Right atrium auricular region (tissue), 2 donors: ENCODE measurements around the gene CRB3. TPM values are rescaled to one million over a fixed set of nuclear protein-coding genes. Genes with fewer than 3 reads are reported as not detected.

ENCODE experiments used
- DNase-seq: peaks from one replicate; pipeline ENCODE4 v3.0.0-alpha.2; 2019; ENCODE audit warnings: low spot score
- H3K27ac ChIP-seq, 2 donors: fragments of 200-600 bp; sonication (generic); 1 replicate in 1 of 2; 2 replicates in 1 of 2; pipeline ENCODE4 v1.5.1; 2016 to 2019
- H3K27me3 ChIP-seq, 2 donors: fragments of 200-600 bp; sonication (generic); one replicate each; pipeline versions ENCODE4 v1.5.1 to v1.6.0; 2017 to 2019
- H3K36me3 ChIP-seq: fragments of 200-600 bp; sonication (generic); one replicate; pipeline ENCODE4 v1.5.1; 2016
- H3K4me1 ChIP-seq, 2 donors: fragments of 200-600 bp; sonication (generic); one replicate each; pipeline versions ENCODE4 v1.5.1 to v1.6.0; 2017 to 2019
- H3K4me3 ChIP-seq, 2 donors: fragments of 200-600 bp; sonication (generic); 1 replicate in 1 of 2; 2 replicates in 1 of 2; pipeline ENCODE4 v1.5.1; 2017 to 2019; ENCODE audit warnings: mild to moderate bottlenecking in 1 of 2, moderate library complexity in 1 of 2
- H3K9me3 ChIP-seq, 2 donors: fragments of 200-600 bp; sonication (generic); one replicate each; pipeline ENCODE4 v1.5.1; 2019
- total RNA-seq, 2 donors: library from RNA; depleted of rRNA; stranded (reverse); fragments of >200 nt; gene quantifications; one replicate each; pipeline ENCODE4 v1.1.0, GENCODE V29; 2016
- TF ChIP-seq, protein P1 (sequence below), 2 donors: fragments of 200-600 bp; sonication (generic); IDR thresholded peaks; one replicate each; pipeline ENCODE4 v1.5.1; 2019; ENCODE audit warnings: antibody characterized with exemption in 2 of 2

CRB3 gene
- total RNA-seq, 2 donors from 2014 or later = 0.33 to 2.5 TPM

DNA sequence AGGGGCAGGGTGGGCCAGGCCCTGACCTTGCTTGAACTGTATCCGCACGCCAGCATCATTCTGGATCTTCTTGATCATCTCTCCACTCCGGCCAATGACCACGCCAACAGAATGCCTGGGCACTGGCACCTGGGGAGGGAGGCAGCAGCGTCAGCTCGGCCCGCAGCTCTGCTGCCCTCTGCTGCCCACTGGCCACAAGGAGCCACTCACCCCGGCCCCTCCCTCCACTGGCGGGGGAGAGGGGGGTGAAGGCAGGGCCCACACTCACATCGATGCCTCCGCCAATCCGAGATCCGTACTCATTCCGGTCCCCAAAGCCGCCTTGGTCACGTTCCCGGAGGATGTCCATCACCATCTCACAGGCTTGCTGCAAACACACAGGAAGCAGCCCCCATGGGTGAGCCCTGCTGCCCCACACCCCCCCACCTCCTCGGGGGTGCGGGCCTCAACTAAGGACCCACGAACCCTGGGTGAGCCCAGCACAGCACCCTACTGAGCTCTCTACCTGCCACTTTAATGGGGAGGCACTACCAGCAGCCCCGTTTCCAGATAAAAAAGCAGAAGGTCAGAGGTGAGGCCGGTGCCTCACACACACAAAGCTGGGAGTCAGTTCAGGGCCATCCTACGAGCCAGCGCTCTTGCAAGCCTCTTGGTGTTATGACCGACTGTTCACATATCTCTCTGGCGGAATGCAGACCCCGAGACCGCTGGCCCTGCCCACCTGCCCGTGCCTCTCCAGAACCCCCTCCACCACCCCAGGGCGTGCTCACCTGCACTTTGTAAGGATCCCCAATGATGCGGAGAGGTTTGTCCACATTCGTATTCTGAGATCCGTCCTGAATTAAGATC is 46.1 kb upstream of the CRB3 start:
- no peak overlapping the region for H3K27ac ChIP-seq
- H3K9me3 ChIP-seq = no peaks in the 10 kb centered on the region
- no peaks in the 10 kb centered on the region for H3K27me3 ChIP-seq
- DNase-seq = no peak
- peaks cover 78% of the 10 kb centered on the region for H3K36me3 ChIP-seq
- peaks cover 0 to 27% of the 10 kb centered on the region in 2 donors for H3K4me1 ChIP-seq
- TF ChIP-seq, protein P1, sequence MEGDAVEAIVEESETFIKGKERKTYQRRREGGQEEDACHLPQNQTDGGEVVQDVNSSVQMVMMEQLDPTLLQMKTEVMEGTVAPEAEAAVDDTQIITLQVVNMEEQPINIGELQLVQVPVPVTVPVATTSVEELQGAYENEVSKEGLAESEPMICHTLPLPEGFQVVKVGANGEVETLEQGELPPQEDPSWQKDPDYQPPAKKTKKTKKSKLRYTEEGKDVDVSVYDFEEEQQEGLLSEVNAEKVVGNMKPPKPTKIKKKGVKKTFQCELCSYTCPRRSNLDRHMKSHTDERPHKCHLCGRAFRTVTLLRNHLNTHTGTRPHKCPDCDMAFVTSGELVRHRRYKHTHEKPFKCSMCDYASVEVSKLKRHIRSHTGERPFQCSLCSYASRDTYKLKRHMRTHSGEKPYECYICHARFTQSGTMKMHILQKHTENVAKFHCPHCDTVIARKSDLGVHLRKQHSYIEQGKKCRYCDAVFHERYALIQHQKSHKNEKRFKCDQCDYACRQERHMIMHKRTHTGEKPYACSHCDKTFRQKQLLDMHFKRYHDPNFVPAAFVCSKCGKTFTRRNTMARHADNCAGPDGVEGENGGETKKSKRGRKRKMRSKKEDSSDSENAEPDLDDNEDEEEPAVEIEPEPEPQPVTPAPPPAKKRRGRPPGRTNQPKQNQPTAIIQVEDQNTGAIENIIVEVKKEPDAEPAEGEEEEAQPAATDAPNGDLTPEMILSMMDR (IDR thresholded peaks at IDR 0.05) = peak in 1 of 2 donors; percentile 52
- H3K4me3 ChIP-seq = no peak overlapping the region

DNA sequence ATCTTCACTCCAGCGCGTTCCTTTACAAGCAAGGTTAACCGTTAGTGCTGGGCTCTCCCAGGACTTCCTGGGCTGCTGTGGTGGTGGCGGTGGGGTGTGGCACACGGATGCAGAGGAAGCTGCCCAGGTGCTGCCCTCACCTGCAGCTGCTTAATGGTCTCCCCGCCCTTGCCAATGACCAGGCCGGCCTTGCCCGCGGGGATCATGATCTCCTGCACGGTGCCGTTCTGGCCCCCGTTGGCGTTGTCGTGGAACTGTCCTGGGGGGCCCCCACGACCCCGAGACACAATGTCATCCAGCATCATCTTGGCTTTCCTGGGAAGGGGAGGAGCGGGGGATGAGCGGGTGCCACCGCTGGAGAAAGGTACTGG is 45.5 kb upstream of the CRB3 start:
- peaks cover 0 to 33% of the 10 kb centered on the region in 2 donors for H3K4me1 ChIP-seq

DNA sequence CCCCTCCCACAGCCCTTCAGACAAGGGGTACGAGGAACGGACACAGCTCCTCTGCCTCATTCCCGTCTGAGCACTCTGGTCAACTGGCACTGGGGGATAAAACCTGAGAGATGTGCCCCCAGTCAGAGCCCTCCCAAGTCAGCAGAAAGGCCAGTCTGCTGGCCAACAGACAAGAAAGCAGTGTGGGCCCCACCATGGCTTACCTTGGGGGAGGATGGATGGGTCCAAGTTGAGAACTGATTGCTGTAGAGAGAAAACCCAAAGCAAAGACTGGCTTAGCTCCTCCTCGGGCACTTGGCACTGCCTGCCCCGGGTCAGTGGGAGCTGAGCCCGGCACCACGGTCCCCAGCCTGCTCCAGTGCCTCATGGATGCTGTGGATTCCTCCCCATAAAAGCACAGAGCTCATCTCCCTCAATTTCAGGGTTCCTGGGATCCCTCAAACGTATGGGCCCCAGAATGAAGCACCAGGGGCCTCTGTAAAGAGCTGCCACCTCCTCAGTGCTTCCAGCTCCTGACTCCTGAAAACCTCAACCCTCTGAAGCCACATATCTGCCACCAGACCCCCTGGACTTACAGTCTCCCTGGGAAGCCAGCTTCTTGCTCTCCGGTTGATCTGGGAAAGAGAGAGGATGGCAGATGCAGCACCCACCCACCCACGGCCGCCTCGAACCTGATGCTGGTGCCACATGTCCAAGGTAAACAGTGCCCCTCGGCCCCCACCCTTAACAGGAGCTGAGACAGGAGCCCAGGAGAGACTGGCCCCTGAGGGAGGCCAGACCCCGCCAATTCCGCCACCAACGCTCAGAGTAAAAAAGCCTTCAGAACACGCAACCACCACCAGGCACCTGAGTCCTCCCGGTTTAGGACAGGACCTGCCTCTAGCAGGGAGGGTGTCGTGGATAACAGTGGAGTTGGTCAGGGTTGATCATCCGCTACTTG is 42.7 kb upstream of the CRB3 start:
- Histone ChIP-seq H3K4me1 (peaks cover 0 to 45% of the 10 kb centered on the region in 2 donors), H3K9me3 (no peaks in the 10 kb centered on the region), H3K27ac (no peak overlapping the region), H3K36me3 (peaks cover 47% of the 10 kb centered on the region), H3K27me3 (no peaks in the 10 kb centered on the region), H3K4me3 (no peak overlapping the region)
- TF ChIP-seq, protein P1 (IDR thresholded peaks at IDR 0.05) = no peak
- no peak for DNase-seq

More for the DNA sequence above, 45.5 kb upstream of the CRB3 start:
- H3K27me3 ChIP-seq = no peaks in the 10 kb centered on the region
- H3K27ac ChIP-seq = no peak overlapping the region
- TF ChIP-seq, protein P1 (IDR thresholded peaks at IDR 0.05) = no peak
- H3K9me3 ChIP-seq = no peaks in the 10 kb centered on the region
- no peak for DNase-seq
- H3K36me3 ChIP-seq = peaks cover 75% of the 10 kb centered on the region
- no peak overlapping the region for H3K4me3 ChIP-seq

DNA sequence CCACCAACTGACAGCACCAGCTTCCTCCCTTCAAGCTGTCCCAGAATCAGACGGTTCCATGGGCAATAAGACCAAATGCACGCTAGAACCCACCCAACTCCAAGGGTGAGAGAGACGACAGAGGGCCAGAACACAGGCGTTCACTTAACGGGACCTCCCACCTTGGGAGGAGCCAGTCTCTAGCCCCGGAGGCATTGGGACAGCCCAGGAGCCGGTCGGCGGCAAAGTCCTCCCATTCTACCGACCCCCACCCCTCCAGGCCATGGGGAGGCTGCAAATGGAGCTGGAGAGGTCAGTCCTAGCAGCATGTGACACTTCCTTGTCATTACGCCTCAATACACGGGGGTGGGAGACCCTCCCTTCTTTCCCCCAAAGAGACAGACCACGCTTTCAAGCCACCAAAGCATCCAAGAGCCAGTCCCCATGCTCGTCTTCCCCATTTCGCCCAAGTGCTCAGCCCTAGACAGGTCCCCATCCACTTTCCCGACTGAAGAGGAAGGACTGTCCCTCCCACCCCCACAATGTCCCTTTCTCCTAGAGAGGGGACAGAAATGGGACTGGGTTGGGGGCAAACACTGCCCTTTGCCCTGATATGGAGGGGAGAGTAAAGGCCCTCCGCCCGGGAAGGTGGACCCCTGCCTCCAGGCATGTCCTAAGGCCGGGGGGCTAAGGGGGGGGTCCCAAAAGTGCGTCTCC is 40.4 kb upstream of the CRB3 start:
- H3K27me3 ChIP-seq = no peaks in the 10 kb centered on the region
- peaks cover 24% of the 10 kb centered on the region for H3K36me3 ChIP-seq
- peak overlapping the region; percentile 46 to 75 for H3K27ac ChIP-seq
- peak overlapping the region; percentile 76 to 82 for H3K4me3 ChIP-seq
- DNase-seq = peak; percentile 61
- H3K9me3 ChIP-seq = no peaks in the 10 kb centered on the region
- H3K4me1 ChIP-seq = peaks cover 0 to 45% of the 10 kb centered on the region in 2 donors
- TF ChIP-seq, protein P1 (IDR thresholded peaks at IDR 0.05) = no peak

DNA sequence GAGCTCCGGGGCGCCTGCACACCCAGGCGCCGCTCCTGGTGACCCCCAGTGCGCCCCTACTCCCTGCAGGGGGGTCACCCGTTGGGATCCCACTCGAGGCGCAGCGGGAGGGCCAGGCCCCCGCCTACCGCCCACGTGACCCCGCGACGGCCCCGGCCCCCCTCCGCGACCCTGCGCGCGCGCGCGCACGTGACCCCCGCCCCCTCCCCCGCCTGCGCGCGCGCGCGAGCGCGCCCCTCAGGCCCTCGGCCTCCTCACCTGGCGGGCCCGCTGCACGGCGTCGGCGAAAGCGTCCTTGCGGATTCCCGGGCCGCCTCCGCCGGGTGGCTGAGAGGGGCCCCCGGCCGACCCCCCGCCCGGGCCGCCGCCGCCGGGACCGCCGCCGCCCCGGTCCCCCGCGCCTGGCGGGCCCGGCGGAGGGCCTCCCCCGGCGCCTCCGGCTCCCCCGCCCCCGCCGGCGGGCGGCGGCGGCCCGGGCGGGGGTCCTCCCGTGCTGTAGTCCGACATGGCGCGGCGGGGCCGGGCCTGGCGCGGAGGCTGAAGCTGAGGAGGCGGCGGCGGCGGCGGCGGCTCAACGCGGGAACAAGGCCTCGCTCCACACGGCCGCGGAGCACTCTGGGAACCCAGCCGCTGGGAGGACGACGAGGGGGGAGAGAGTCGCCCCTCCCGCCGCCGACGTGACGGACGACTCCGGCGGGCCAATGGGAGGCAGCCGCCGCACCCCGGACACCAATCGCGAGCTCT is 39.7 kb upstream of the CRB3 start, which contains the start of gene KHSRP:
Gene KHSRP (minus strand): TSS at position 617 of the 744 bp plus-strand sequence. CDS start 110 bp downstream, at position 507.
- no peaks in the 10 kb centered on the region for H3K9me3 ChIP-seq
- peaks cover 18% of the 10 kb centered on the region for H3K36me3 ChIP-seq
- peak within 1 kb of the TSS; percentile 76 to 82 for H3K4me3 ChIP-seq
- H3K4me1 ChIP-seq = peaks cover 0 to 45% of the 10 kb centered on the region in 2 donors
- no peak for DNase-seq
- TF ChIP-seq, protein P1 (IDR thresholded peaks at IDR 0.05) = no peak
- peak within 1 kb of the TSS; percentile 78 to 85 for H3K27ac ChIP-seq
- H3K27me3 ChIP-seq = no peaks in the 10 kb centered on the region
